HG03460 (cell line): ENCODE measurements around the gene ASTL.
A peak's percentile ranks its signal among the peaks of the same experiment; 100 is the strongest.

Experiments used
- ATAC-seq: cut with Tn5 transposase; IDR thresholded peaks from one replicate; pipeline ENCODE4 v1.9.1; 2021; ENCODE audit not compliant: unreplicated experiment

ASTL gene

DNA sequence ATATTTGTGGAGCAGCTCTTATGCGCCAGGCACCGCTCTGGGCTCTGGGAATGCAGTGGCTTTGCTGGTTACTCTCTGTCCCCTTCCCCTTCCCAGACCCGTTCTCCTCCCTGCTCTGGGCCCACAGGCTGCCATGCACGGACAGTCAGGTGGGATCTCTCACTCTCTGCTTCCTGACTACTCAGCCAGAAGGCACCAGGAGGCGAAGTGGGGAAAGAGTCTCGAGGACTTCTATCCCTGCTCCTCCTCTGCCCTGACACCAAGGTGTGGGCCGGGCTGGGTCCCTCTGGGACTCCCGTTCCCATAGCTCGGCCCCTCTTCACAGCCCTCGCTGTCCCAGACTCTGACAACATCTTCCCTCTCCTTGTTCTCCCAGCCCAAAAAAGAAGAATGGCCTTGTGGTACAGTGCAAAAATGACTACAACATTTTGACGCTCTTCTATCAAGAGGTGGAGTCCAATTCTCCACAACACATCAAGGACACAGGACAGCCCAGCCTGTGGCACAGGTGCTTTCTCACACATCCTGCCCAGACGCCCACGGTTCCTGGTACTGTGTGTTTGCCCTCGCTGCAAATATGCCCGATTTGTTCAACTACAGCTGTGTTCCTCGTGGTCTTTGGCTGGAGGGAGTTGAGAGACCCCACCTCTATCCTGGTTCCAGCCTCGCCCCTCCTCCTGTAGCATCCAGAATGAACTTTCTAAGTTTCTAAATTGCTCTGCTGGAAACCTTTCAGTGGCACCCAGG is 21.0 kb upstream of the ASTL start:
- ATAC-seq = no peak

DNA sequence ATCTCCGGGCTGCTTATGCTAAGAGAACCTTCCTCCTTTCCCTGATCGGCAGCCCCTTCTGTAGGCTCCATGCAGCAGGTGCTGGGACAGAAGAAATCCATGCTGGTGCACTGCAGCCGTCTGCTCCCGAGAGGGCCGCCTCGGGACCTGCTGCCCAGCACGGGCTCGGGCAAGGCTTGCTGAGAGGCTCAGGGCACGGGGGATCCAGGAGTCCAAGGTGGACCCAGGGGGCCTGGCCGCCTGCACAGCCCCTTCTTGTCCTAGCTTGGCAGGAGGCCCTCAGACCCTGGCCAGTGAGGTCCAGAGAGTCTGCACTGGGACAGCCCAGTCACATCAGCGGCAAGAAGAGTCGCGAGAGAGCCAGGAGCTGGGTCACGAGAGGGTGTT is 20.2 kb upstream of the ASTL start:
- no peak for ATAC-seq

DNA sequence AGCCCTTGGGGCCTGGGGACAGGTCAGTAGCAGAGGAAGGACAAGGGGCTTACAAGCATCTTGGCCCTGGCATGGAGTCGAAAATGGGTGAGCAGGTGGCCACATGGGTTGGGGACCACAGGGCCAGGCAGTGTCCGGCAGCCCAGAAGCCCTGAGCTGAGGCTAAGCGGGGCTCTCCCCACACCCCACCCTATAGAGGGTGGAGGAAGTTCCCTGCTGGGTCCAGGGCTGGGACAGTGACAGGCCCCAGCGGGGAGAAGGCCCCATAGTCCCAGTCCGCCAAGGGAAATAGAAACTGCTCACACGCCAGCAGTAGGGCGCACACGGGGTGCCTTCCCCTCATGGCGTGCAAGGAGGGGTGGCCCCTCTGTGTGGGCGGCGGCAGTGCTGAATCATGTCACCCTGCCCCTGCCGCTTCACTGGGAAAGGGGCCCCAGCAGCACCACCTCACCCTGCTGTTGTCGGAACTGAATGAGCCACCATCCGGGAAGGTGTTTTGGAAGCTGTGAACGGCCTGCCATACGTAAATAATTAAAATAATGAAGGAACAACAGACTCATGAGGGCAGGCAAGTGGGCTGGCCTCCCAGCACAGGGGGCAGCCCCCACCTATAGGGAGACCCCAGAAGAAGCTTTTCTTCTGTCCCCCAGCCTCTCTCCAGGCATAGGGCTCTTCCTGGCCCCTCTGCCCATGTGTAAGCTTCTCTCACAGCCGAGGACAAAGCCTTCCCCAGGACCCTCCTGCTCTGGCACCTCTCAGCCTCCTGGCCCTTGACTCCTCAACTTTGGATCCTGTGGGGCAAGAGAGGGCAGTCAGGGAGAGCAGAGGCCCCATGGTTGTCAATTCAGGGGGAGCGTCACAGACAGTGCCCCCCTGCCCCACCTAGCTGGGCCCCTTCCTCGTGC is 19.6 kb upstream of the ASTL start:
- ATAC-seq = peak; percentile 52

DNA sequence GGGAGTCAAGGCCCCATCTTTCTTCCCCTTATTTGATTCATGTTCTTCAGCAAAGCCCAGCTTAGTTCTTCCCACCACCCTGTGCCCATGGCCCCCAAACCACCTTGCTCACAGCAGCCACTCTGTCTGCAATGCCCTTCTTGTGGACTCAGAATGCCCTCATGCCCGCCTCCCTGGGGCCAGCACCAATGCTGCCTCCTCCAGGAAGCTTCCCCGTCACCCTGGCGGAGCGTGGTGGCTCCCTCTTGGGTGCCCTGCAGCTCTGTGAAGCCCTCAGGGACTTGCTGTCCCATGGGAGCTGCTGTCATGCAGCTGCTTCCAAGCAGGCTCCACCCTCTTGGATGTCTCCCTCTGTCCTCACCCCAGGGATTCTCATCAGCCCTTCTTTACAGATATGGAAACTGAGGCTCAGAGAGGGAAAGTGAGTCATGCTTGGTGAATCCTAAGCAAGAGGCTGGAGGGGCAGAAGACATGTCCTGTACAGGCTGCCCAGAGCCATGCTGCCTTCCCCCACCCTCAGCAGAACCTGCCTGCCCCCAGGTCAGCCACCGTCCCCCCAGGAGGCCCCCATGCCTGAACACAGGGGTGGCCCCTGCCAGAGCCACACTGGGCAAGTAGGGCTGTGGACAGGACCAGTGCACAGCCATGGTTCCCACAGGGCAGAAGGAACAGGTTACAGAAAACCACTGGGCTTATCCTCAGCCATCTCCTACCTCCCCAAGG is 18.8 kb upstream of the ASTL start:
- ATAC-seq = peak; percentile 48

DNA sequence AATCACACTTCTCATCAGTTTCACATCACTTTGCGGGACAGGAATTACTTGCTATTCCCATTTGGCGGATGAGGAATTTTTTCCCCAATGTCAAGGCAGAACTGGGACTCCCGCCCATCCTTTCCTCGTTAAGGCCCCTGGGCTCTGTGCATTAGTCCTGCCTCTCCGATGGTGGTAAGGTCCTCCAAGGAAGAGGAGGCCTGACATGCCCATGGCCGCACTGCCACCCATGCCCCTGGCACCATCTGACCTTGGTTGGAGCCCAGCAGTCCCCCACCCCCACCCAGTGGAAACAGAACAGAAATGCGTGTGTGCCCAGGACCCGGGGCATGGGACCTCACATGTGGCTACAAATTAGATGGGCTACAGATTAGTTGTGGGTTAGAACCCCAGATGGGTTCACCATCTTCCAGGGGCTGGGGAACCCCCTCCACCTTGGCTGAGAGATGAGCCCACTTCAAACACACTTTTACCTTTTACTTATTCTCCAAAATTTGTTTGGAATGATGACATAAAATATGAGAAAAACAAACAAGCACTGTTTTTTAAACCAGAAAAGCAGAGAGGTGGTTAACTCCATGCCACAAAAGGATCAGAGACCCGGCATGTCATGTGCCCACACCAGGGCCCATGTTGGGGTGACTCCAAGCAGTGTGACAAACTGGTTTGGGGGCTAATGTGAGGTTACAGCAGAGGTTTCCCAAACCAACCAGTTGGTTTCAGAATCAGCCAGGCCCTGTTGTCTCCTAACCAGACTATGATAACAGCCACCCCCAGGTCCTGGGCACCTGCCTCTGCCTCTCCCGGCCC is 17.9 kb upstream of the ASTL start:
- ATAC-seq = no peak

DNA sequence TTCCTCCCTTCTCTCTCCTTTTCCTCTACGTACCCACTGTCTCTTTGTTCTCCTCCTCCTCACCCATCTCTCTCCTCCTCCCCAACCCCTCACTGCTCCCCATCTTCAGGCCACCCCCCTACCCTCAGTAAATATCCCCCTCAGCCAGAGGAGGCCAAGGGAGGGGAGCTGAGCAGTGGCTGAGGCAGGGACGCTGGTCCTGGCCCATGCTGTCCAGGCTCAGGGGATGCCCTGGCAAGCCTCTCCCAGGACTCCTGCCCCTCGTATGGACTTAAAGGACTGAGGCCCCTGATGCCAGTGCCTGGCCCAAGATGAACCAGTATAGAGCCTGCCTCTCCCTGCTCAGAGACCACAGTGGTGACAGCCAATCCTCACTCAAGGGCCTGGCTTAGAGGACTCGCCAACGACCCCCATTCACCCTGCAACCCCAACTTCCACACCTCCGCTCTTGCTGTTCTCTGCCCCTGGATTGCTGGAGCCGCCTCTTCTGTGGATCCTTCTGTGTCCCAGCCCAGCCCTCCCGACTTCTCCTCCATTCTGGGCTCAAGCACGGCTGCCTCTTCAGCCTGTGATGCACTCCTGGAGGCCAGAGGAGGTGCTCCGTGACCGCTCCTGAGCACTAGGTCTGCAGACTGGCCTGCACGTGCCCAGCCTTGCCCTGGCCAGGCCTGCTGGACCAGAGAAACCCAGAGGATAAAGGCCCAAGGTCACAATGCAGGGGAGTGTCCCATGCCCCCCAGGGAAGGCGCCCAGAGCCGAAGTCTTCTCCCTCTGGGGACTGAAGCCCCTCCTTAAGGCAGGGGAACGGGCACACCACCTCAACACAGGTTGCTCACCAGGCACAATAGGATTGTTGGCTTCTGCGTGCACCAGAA is 16.4 kb upstream of the ASTL start:
- no peak for ATAC-seq

DNA sequence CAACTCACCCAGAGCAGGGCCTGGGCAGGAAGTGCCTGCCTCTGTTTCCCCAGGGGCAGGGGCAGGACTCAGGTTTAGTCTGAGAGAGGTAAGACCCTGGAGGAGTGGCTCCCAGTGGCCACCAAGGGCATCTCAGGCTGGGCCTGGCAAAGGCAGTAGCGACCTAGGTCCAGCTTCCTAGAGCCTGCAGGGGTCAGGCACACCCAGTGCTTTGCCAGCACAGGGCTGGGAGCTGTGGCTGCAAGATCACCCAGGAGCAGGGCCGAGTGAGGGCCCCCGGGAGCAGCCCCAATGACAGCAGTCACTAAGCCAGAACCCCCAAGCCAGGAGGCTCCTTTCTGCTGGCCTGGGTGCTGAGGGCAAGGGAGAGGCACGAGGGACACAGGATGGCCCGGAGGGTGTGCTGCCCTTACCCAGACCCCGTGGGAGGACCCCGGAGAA is 15.7 kb upstream of the ASTL start:
- no peak for ATAC-seq

DNA sequence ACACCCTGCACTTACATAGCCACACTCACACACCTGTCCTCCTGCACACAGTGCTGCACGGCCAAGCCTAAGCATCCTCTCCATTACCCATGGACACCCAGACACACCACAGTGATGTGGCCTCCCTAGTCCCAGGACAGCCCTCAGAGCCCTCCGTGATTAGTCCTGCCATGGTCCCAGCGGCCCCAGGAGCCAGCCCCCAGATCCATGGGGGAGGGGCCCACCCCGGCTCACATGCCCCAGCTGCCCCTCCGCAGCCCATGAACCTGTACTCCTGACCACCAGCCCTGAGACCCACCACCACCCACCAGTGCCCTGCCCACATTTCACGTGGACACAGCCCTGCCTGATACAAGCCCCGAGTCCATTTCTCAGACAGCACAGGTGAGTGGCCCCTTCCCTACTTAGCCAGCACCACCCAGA is 15.0 kb upstream of the ASTL start:
- no peak for ATAC-seq

DNA sequence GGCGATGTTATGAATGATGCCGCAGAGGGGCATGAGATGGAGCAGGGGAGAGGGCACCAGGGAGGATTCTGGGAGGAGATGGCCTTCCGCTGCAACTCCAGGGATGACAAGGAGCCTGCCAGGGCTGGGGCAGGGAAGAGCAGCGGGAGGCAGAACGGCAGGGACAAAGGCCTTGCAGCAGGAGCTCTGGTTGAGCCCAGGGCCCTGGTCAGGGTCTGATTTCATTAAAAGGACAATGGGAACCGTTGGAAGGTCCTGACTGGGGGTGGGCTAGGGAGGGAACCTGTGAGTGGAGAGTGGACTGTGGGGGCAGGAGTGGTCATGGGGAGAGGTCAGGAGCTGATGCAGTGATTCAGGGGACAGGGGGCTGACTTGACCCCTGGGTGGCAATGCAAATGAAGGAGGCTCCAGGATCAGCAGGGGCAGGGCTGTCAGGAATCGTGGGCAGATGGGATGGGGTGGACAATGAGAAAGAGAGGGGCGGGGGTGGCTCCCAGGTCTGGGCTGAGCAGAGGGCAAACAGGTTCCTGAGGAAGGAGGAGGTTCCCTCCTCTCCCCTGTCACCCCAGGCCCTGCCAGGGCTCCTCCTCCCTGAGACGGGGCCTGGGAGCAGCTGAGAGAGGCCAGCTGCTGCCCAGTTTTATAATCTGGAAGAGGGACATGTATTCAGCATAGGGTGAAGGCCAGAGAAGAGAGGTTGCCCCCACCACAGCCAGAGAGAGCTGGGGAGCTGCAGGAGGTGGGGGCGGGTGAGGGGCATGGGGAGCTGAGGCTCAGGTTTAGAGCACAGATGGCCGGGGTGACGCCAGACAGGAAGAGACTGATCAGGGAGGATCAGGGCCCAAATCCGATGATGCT is 14.2 kb upstream of the ASTL start:
- ATAC-seq = no peak

DNA sequence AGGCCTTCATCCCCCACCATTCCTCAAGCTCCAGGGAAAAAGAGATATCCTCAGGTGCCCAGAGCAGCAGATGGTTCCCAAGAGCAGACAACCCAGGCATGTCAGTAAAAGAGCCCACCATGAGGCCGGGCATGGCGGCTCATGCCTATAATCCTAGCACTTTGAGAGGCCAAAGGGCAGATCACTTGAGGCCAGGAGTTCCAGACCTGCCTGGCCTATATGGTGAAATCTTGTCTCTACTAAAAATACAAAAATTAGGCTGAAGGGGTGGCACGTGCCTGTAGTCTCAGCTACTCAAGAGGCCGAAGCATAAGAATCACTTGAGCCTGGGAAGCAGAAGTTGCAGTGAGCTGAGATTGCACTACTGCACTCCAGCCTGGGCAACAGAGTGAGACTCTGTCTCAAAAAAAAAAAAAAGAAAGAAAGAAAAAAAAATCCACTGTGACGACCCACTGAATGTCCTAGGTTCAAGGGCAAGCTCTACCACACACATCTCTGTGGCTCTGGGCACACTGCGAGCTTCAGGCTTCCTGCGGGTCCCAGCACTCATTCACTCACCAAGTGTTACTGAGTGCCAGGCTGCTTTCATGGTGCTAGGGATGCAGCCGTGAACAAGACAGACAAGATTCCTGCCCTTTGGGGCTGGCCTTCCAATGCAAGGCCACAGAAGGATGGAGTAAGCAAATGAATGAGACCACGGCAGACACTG is 13.4 kb upstream of the ASTL start:
- ATAC-seq = no peak

DNA sequence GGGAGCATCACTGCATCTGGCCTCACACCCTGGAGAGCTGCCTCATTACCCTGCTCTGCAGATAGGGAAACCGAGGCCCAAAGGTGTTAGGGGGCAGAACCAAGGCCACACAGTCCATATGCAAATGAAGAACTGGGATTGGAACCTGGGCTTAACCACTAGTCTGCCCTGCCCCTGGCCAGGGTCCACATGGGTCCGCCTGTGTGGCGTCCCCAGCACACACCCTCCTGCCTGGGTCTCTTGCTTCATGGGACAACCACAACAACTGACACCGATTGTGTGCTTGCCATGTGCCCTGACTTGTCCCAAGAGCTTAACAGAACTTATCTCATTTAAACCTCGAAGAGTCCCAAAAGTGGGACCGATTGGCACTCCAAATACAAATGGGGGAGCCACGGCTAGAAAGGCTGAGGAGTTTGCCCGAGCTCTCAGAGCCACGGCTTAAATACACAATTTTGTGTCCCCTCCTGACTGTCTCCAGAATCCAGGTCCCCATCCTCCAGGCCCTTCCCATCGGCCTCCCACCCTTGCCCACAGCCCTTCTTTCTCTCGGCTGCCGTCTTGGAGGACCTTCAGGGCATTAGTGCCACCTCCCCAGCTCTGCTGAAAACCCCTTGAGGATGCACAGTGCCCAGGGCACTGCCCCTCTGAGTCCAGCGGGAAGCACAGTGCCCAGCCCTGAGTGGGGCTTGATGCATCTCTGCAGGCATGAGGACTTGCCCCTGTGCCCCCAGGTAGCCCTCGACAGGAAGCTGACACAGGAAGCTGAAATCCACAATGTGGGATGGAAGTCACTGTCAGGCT is 12.7 kb upstream of the ASTL start:
- ATAC-seq = no peak

DNA sequence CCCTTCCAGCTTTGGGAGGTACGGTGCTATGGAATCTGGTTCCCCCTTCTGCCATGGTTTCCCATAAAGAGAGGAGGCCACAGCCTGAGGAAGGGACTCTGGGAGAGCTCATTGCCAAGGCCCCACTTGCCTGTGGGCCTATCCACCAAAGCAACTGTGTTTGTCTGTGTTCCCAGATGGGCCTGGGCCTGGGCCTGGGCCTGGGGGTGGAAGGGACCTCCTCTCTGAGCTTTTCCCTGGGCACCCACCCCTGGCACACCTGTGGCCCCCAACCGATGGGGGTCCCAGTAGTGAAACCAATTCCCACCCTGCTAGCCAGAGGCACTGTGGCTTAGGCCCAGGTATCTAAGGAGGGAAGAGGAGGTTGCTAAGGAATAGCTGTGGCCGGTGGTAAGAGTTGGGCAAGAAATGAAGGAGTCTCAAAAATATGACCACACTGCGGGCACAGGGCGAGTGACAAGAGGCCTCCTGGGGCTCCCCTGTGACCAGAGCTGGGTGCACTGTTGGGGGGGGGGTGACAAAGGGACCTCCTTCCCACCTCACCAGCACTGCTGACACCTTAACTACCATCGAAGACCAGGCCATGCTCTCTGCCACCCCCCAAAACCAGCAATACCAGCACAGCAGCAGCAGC is 11.8 kb upstream of the ASTL start:
- ATAC-seq = no peak

DNA sequence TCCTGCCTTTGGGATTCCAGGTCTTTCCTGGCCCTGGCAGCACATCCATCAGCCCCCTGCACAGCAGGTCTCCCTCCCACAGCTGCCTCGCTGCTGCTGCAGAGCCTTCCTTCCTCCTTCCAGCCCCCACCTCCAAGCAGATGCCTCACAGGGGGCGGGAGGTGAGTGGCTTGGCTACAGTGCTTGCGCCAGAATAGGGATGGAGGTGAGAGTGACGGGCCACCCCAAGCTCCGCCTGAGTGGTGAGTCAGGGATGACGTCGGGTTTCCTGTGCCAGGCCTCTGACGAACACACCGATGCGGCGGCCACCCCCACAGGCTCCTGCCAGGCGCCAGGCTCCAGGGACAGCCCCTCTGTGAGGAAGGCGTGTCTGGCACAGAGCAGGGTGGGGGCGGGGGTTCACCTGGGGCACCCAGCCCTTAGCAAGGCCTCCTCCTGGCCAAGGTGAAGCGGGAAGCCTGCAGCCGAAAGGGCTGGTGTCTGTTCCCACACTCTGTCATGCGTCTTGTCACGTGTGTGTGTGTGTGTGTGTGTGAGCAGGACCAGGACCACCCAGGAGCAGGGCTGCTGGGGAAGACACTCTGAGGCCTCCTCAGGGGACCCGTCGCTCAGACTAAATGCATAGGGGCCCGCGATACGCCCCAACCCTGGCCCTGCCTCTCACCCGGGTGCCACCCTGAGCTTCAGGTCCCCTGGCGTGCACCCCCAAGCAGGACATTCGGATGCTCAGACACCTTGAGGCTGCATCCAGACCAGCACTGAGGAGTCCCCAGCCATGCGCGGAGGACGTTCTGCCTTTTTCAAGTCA is 10.3 kb upstream of the ASTL start:
- peak; percentile 38 for ATAC-seq

DNA sequence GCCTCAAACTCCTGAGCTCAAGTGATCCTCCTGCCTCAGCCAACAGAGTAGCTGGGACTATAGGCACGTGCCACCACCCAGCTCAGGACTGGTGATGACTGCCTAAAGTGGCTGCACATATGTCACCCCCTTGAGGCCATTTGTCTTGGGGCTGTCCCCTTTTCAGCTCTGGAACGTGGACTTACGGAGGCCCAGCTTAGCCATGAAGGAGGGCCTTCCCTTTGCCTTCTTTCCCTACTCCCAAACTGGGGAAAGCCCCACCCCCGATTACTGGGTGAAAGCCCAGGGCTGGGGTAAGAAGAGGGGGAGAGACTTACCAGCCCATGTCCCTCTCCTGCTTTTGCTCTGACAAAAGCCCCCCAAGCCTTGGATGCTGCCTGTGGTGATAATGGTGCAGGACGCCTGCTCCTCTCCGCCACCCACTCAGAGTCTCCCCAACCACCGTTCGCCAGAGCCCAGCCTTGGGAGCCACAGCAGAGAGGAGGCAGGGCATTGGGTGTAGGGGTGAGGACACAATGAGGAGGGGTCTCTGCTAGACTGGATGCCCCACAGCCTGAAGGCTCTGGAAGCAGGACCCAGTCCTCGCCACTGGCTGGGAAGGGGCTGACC is 9.4 kb upstream of the ASTL start:
- no peak for ATAC-seq

DNA sequence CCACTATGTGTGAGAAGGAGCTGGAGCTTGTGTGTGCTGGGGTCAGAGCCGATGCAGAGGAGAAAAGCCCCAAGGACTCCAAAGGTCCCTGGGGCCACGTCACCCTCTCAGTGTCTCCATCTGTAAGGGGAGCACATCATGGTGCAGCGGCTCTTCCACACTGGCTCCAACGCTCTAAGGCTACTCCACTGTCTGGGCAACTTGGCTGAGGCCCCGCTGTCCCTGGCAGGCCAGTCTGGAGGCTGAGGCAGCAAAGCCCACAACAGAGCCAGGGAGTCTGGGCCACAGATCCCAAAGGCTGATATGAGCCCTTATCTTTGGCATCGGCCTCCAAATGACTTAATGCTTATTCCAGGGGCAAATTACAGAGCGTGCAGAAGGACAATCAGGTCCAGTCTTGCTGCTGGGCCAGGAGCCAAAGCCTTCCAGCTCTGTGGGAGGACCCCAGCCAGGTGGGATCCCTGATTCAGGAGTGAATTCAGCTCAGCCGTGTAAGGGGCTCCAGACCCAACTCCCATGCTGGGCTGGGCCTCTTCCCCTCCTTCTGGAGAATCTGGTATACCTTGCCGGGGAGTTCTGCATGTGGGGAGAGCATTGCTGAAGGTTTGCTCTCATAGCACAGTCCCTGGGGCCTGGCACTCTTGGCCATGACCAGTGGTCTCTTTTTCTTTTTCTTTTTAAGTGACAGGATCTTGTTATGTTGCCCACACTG is 8.7 kb upstream of the ASTL start:
- ATAC-seq = no peak
